Gastrocnemius medialis (tissue), 4 donors: ENCODE data around the gene PDE1C. TPM values are rescaled to one million over a fixed set of nuclear protein-coding genes. Genes with fewer than 3 reads are reported as not detected.

Source experiments
- ATAC-seq, 2 donors: fragments of 150-250 bp; one replicate each; pipeline ENCODE4 v1.9.1; 2016
- DNase-seq, 2 donors: peaks; one replicate each; pipeline ENCODE4 v3.0.0-alpha.2; 2019
- H3K27ac ChIP-seq, 4 donors: fragments of 200-600 bp; sonication (generic); 1 replicate in 1 of 4; 2 replicates in 3 of 4; pipeline ENCODE4 v1.5.1; 2016 to 2018; ENCODE audit warnings: mild to moderate bottlenecking in 2 of 4, moderate library complexity in 1 of 4
- H3K27me3 ChIP-seq, 3 donors: fragments of 200-600 bp; sonication (generic) in 2 of 3; 1 replicate in 1 of 3; 2 replicates in 2 of 3; pipeline versions ENCODE4 v1.5.1 to v1.6.0; 2016 to 2019; ENCODE audit warnings: mild to moderate bottlenecking in 1 of 3, moderate library complexity in 1 of 3
- H3K36me3 ChIP-seq, 2 donors: fragments of 200-600 bp; sonication (generic) in 1 of 2; one replicate each; pipeline ENCODE4 v1.5.1; 2017 to 2018
- H3K4me1 ChIP-seq, 2 donors: fragments of 200-600 bp; sonication (generic) in 1 of 2; one replicate each; pipeline ENCODE4 v1.5.1; 2016 to 2017; ENCODE audit warnings: mild to moderate bottlenecking in 2 of 2
- H3K4me3 ChIP-seq, 4 donors: fragments of 200-600 bp; sonication (generic) in 3 of 4; 1 replicate in 1 of 4; 2 replicates in 3 of 4; pipeline ENCODE4 v1.5.1; 2016 to 2019; ENCODE audit warnings: mild to moderate bottlenecking in 2 of 4
- H3K9me3 ChIP-seq, 3 donors: fragments of 200-600 bp; sonication (generic) in 2 of 3; 1 replicate in 1 of 3; 2 replicates in 2 of 3; pipeline ENCODE4 v1.5.1; 2016 to 2019
- POLR2A ChIP-seq, 2 donors: fragments of 450-650 bp; IDR thresholded peaks; one replicate each; pipeline ENCODE4 v1.6.1; 2017; ENCODE audit warnings: antibody characterized with exemption in 2 of 2, mild to moderate bottlenecking in 2 of 2, moderate library complexity in 2 of 2
- in situ Hi-C, 4 donors: fragments of 200-750 bp; cut with MboI; loops; one replicate each; pipeline versions ENCODE4 v1.15.0 to v1.8.0; 2017; ENCODE audit warnings: low sequenced_read_pairs in 4 of 4
- intact Hi-C: fragments of 100-400 bp; cut with DNase I; formaldehyde crosslinking; loops from one replicate; pipeline ENCODE4 v1.15.1; 2023; ENCODE audit warnings: low total_unique reads
- total RNA-seq, 4 donors: library from RNA; depleted of rRNA; stranded (reverse); fragments of >200 nt; gene quantifications; one replicate each; pipeline versions ENCODE4 v1.1.0 to v1.2.3, GENCODE V29; 2016
- TF ChIP-seq, protein P1 (sequence below), 5 experiments: fragments of 450-650 bp in 3 of 5; fragments of 200-600 bp in 2 of 5; sonication (generic) in 2 of 5; IDR thresholded peaks in 4 of 5; conservative IDR thresholded peaks in 1 of 5; 1 replicate in 4 of 5; 2 replicates in 1 of 5; pipeline ENCODE4 v1.5.1; 2016 to 2019; ENCODE audit warnings: antibody characterized with exemption in 5 of 5, mild to moderate bottlenecking in 3 of 5, moderate library complexity in 3 of 5

The PDE1C gene
- total RNA-seq, 4 donors from 2014 or later, result 0.46 to 1.2 (median 0.67) TPM

DNA sequence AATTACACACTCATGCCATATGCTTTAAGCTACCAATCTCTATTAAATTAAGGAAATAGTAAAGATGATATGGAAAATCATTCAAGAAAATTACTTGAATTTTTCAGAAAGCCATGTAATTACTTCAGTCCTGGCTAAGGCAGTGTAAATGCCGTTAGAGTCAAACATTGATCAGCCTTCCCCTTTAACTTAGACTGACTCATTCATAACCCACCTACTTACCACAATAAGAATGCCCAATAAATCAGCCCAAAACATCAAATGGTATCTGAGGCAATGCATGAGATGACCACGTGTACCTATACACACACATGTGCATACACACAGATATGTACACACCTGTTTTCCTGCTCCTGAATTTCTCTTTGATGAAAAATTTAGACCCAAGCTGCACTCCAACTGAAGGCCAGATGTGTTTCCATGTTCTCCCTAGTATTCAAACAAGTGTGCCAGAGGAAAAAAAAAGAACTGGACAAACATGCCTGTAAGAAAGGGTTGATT is 30.2 kb upstream of the PDE1C start:
- in situ Hi-C loops, result no loop called here

DNA sequence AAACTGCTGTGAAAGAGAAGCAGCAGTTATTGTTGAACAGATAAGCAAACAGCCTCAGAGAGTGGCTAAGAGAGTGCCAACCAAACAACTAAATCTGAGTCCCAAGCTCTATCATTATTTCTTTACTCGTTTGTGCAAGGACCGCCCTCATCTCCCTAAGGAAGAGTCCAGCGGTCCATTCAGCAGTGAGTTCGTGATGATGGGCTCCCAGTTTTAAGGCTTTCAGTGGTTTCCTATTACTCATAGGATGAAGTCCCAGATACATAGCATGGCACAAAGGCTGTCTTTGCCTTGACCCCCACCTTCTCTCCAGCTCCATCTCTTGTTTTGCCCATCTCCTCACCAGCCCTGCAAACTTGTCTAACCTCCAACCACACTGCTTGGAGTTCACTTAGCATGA is 24.3 kb upstream of the PDE1C start:
- ATAC-seq, result no peak
- Histone ChIP-seq H3K9me3 (no peaks in the 10 kb centered on the region), H3K27me3 (no peaks in the 10 kb centered on the region), H3K36me3 (no peaks in the 10 kb centered on the region), H3K27ac (no peak overlapping the region), H3K4me3 (no peak overlapping the region), H3K4me1 (no peaks in the 10 kb centered on the region)
- TF ChIP-seq, protein P1, sequence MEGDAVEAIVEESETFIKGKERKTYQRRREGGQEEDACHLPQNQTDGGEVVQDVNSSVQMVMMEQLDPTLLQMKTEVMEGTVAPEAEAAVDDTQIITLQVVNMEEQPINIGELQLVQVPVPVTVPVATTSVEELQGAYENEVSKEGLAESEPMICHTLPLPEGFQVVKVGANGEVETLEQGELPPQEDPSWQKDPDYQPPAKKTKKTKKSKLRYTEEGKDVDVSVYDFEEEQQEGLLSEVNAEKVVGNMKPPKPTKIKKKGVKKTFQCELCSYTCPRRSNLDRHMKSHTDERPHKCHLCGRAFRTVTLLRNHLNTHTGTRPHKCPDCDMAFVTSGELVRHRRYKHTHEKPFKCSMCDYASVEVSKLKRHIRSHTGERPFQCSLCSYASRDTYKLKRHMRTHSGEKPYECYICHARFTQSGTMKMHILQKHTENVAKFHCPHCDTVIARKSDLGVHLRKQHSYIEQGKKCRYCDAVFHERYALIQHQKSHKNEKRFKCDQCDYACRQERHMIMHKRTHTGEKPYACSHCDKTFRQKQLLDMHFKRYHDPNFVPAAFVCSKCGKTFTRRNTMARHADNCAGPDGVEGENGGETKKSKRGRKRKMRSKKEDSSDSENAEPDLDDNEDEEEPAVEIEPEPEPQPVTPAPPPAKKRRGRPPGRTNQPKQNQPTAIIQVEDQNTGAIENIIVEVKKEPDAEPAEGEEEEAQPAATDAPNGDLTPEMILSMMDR (IDR thresholded peaks at IDR 0.05 in 4 of 5, conservative IDR thresholded peaks at IDR 0.05 in 1 of 5), result no peak
- no peak for TF ChIP-seq POLR2A (IDR thresholded peaks at IDR 0.05)
- DNase-seq, result no peak
- intact Hi-C loops, result no loop called here
- in situ Hi-C loops, result no loop called here

More for the DNA sequence above, 30.2 kb upstream of the PDE1C start:
- ATAC-seq (no peak), DNase-seq (no peak)
- no peak overlapping the region for H3K4me3 ChIP-seq
- H3K27me3 ChIP-seq, result no peaks in the 10 kb centered on the region
- H3K27ac ChIP-seq, result no peak overlapping the region
- TF ChIP-seq, protein P1 (IDR thresholded peaks at IDR 0.05 in 4 of 5, conservative IDR thresholded peaks at IDR 0.05 in 1 of 5), result no peak
- TF ChIP-seq POLR2A (IDR thresholded peaks at IDR 0.05), result no peak
- no peaks in the 10 kb centered on the region for H3K9me3 ChIP-seq
- H3K4me1 ChIP-seq, result peaks cover 0 to 4% of the 10 kb centered on the region in 2 donors
- intact Hi-C loops, result no loop called here
- H3K36me3 ChIP-seq, result no peaks in the 10 kb centered on the region

DNA sequence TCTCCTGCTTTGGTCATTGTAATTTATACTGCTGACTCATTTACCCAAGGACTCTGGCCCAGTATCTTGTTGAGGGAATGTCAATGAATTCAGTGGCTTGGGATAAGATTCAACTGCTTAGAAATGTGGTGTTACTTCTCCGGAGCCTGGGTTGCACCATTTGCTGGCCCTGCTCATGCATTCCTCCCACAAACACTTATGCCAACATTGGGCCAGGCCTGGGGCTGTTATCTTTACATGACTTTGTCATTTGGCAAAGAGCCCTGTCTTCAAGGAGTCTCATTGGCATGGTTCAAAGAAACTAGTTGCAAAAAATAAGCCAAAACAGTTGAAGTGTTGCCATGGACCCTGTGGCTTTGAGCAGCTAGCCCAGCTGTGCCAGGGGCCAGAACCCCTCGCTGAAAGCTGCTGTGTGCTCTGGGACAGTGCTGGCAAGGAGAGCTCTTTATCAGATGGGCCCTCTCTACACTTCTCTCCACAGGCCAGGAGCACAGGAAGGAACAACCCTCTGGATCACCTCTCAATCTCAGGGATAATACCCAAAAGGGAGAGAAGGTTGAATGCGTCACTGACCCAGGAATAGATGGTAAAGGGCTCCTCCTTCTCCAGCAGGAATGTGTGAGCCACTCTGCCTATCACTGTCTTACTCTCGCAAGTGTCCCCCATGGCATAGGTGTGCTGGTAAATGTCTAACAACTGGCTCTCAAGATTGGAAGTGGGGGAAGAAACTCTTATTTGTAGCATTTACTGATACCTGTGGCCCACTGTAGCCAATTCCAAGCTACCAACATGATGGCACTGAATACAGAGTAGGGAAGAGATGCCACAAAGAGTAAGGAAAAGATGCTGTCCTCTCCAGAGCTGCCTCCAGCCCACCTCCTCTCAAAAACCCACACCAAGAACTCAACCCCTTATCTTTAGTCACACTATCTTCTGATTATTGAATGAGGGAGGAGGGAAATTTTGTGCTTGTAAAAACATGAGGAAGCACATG is 23.5 kb upstream of the PDE1C start:
- intact Hi-C loops (no loop called here), in situ Hi-C loops (no loop called here)
- Histone ChIP-seq H3K36me3 (no peaks in the 10 kb centered on the region), H3K27ac (no peak overlapping the region), H3K4me1 (no peaks in the 10 kb centered on the region), H3K27me3 (no peaks in the 10 kb centered on the region), H3K4me3 (no peak overlapping the region), H3K9me3 (no peaks in the 10 kb centered on the region)
- no peak for ATAC-seq
- DNase-seq, result no peak
- TF ChIP-seq POLR2A (IDR thresholded peaks at IDR 0.05), result no peak
- TF ChIP-seq, protein P1 (IDR thresholded peaks at IDR 0.05 in 4 of 5, conservative IDR thresholded peaks at IDR 0.05 in 1 of 5), result no peak

DNA sequence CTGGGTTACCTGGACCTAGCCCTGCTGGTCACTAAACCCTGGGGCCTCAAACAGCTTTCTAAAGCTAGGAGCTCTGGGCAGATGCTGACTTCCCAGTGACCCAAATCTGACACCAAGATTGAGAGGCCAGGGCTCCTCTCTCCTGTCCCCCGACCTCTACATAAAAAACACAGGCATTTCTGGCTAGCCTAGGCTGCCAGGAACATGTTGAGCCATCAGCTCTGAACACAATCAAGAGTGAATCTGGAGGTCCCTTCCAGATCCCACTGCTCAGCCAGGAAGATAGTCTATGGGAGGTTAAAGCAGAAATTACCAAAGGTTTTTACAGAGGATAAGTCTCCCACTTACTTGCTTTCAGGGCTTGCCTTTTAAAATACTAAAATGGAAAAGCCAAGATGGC is 22.1 kb upstream of the PDE1C start:
- intact Hi-C loops (no loop called here), in situ Hi-C loops (no loop called here)
- no peaks in the 10 kb centered on the region for H3K9me3 ChIP-seq
- no peak overlapping the region for H3K27ac ChIP-seq
- TF ChIP-seq, protein P1 (IDR thresholded peaks at IDR 0.05 in 4 of 5, conservative IDR thresholded peaks at IDR 0.05 in 1 of 5), result no peak
- TF ChIP-seq POLR2A (IDR thresholded peaks at IDR 0.05), result no peak
- no peaks in the 10 kb centered on the region for H3K4me1 ChIP-seq
- DNase-seq, result no peak
- ATAC-seq, result no peak
- H3K27me3 ChIP-seq, result no peaks in the 10 kb centered on the region
- no peaks in the 10 kb centered on the region for H3K36me3 ChIP-seq
- no peak overlapping the region for H3K4me3 ChIP-seq
